A549 (cell line): ENCODE results near the gene PARD6B.

Experiments used
- CTCF ChIP-seq: fragments of >200 bp; sonication (Bioruptor Twin); formaldehyde crosslinking; IDR thresholded peaks from 3 replicates; pipeline ENCODE4 v1.5.1; 2016
- ESRRA ChIP-seq: fragments of 150-350 bp; IDR thresholded peaks from 2 replicates; pipeline ENCODE4 v1.6.1; 2014; ENCODE audit warnings: mild to moderate bottlenecking, low read length, borderline replicate concordance
- POLR2A ChIP-seq: IDR thresholded peaks from 2 replicates; pipeline ENCODE4 v1.6.1; 2012; ENCODE audit warnings: mild to moderate bottlenecking, low read length
- RFX5 ChIP-seq: fragments of 450-650 bp; IDR thresholded peaks from 2 replicates; pipeline ENCODE4 v1.7.1; 2014; ENCODE audit warnings: antibody characterized with exemption, mild to moderate bottlenecking, moderate library complexity

DNA sequence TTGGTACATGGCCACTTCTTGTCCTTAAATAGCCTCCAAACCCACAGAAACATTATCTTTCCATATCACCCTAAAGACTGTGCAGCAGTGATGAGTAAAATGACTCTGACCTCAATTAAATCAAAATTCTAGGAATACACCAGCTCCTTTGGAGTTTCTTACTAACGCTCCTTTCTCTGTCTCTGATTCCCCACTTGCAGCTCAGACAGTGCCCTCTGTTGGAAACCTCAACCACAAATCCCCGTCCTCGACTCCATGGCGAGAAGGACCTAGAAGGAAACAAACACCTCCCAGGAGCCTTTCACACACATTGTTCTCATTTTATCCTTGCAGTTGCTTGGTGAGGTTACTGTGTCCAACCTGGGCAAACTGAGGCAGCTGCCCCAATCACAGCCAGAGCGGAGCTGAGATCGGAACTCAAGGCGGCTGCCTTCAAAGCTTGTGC lies 17.7 kb upstream of the PARD6B start:
- no peak for TF ChIP-seq ESRRA
- no peak for TF ChIP-seq POLR2A
- TF ChIP-seq RFX5: no peak
- TF ChIP-seq CTCF: peak; percentile 40
